HG02973 (cell line): ENCODE measurements around the gene ZNF486.
"Not testable (repeated sequence)": the region's sequence is repeated elsewhere in the genome, so short reads cannot be mapped to it uniquely, and the experiment has no call there.

Experiments used
- ATAC-seq: cut with Tn5 transposase; IDR thresholded peaks from one replicate; pipeline ENCODE4 v1.9.1; 2021; ENCODE audit warnings: moderate library complexity; ENCODE audit not compliant: unreplicated experiment

The ZNF486 gene

GRCh38 chr19:20167020-20167644 is at the start of gene ZNF486:
Gene ZNF486, plus strand, starts transcription at chr19:20167214. Its CDS starts 117 bp downstream, at chr19:20167331.
- ATAC-seq: peak; percentile 91

- not testable (repeated sequence) for ATAC-seq
Measured at GRCh38 chr19:20118064-20118839, 48.8 kb upstream of the ZNF486 start.

- ATAC-seq: no peak
Measured at GRCh38 chr19:20124879-20125278, 42.1 kb upstream of the ZNF486 start.

- ATAC-seq: not testable (repeated sequence)
Measured at GRCh38 chr19:20132933-20133332, 34.1 kb upstream of the ZNF486 start.

- ATAC-seq: not testable (repeated sequence)
Measured at GRCh38 chr19:20137714-20138113, 29.3 kb upstream of the ZNF486 start.

GRCh38 chr19:20151617-20152145 is 15.3 kb upstream of the ZNF486 start:
- ATAC-seq: no peak

GRCh38 chr19:20152506-20152905 is 14.5 kb upstream of the ZNF486 start:
- ATAC-seq: not testable (repeated sequence)

- no peak for ATAC-seq
Measured at GRCh38 chr19:20153281-20153680, 13.7 kb upstream of the ZNF486 start.

GRCh38 chr19:20154636-20155035 is 12.4 kb upstream of the ZNF486 start:
- no peak for ATAC-seq

- no peak for ATAC-seq
Measured at GRCh38 chr19:20162821-20163220, 4.2 kb upstream of the ZNF486 start.

GRCh38 chr19:20164456-20164855 is 2.6 kb upstream of the ZNF486 start:
- ATAC-seq: no peak

GRCh38 chr19:20165971-20166592 is 932 bp upstream of the ZNF486 start:
- ATAC-seq: no peak

- no peak for ATAC-seq
Measured at GRCh38 chr19:20167651-20168122, 673 bp downstream of the ZNF486 start.

GRCh38 chr19:20171285-20171684 is 4.3 kb downstream of the ZNF486 start:
- no peak for ATAC-seq

GRCh38 chr19:20175848-20176247 is 8.8 kb downstream of the ZNF486 start:
- not testable (repeated sequence) for ATAC-seq

- not testable (repeated sequence) for ATAC-seq
Measured at GRCh38 chr19:20179956-20180355, 12.9 kb downstream of the ZNF486 start.

GRCh38 chr19:20182222-20182785 is 15.3 kb downstream of the ZNF486 start:
- ATAC-seq: no peak

- no peak for ATAC-seq
Measured at GRCh38 chr19:20186174-20186573, 19.2 kb downstream of the ZNF486 start.

- no peak for ATAC-seq
Measured at GRCh38 chr19:20197747-20198146, 30.7 kb downstream of the ZNF486 start.

GRCh38 chr19:20209051-20209450 is 42.0 kb downstream of the ZNF486 start:
- ATAC-seq: no peak

GRCh38 chr19:20214366-20214765 is 47.4 kb downstream of the ZNF486 start:
- ATAC-seq: not testable (repeated sequence)
